NCI-H748 treated with DMSO at 0.1 percent for 48 hours (cell line): ENCODE measurements around the gene ENPP7.

Source experiments
- DNase-seq: peaks from one replicate; lab custom pipeline; 2025; lab: John Stamatoyannopoulos, UW

Gene ENPP7

GRCh38 chr17:79730769-79731483 lies at the start of gene ENPP7:
TSS of gene ENPP7 (plus strand) at chr17:79730943. CDS start at chr17:79731140, 197 bp downstream.
- no peak for DNase-seq

GRCh38 chr17:79681101-79681621 lies 49.6 kb upstream of the ENPP7 start:
- no peak for DNase-seq

GRCh38 chr17:79681628-79682261 lies 49.0 kb upstream of the ENPP7 start:
- no peak for DNase-seq

GRCh38 chr17:79683365-79683764 lies 47.4 kb upstream of the ENPP7 start:
- no peak for DNase-seq

- no peak for DNase-seq
These were observed 46.4 kb upstream of the ENPP7 start for GRCh38 chr17:79684132-79684985.

- no peak for DNase-seq
These were observed 45.6 kb upstream of the ENPP7 start for GRCh38 chr17:79685121-79685520.

- no peak for DNase-seq
These were observed 44.3 kb upstream of the ENPP7 start for GRCh38 chr17:79686476-79686875.

GRCh38 chr17:79690466-79690865 lies 40.3 kb upstream of the ENPP7 start:
- DNase-seq, result no peak

- DNase-seq, result no peak
These were observed 39.5 kb upstream of the ENPP7 start for GRCh38 chr17:79690988-79691836.

- no peak for DNase-seq
These were observed 38.8 kb upstream of the ENPP7 start for GRCh38 chr17:79691931-79692330.

GRCh38 chr17:79693419-79693818 lies 37.3 kb upstream of the ENPP7 start:
- no peak for DNase-seq

- DNase-seq, result no peak
These were observed 35.4 kb upstream of the ENPP7 start for GRCh38 chr17:79695293-79695790.

GRCh38 chr17:79695797-79696609 lies 34.7 kb upstream of the ENPP7 start:
- DNase-seq, result no peak

- no peak for DNase-seq
These were observed 34.1 kb upstream of the ENPP7 start for GRCh38 chr17:79696610-79696982.

GRCh38 chr17:79698146-79698846 lies 32.4 kb upstream of the ENPP7 start:
- no peak for DNase-seq

GRCh38 chr17:79699386-79700036 lies 31.2 kb upstream of the ENPP7 start:
- no peak for DNase-seq

- DNase-seq, result no peak
These were observed 30.2 kb upstream of the ENPP7 start for GRCh38 chr17:79700592-79700991.

- no peak for DNase-seq
These were observed 28.7 kb upstream of the ENPP7 start for GRCh38 chr17:79702034-79702433.

- DNase-seq, result no peak
These were observed 28.1 kb upstream of the ENPP7 start for GRCh38 chr17:79702550-79703236.
